GM12865 (cell line): Measurements from ENCODE around the gene OR4X1.
"Not testable (repeated sequence)": the region's sequence is repeated elsewhere in the genome, so short reads cannot be mapped to it uniquely, and the experiment has no call there.

Experiments used
- DNase-seq: peaks from one replicate; pipeline ENCODE4 v3.0.0; 2010; ENCODE audit warnings: low read depth
- H3K4me3 ChIP-seq: 2 replicates; pipeline ENCODE4 v1.5.1; 2011; ENCODE audit warnings: mild to moderate bottlenecking, low read depth, low read length, control low read depth
- TF ChIP-seq, protein P1 (sequence below): IDR thresholded peaks from 2 replicates; pipeline ENCODE4 v1.5.1; 2011; ENCODE audit warnings: low read length, control low read depth, low read depth, inconsistent platforms; ENCODE audit not compliant: insufficient read depth; ENCODE audit errors: missing control alignments

The OR4X1 gene, protein sequence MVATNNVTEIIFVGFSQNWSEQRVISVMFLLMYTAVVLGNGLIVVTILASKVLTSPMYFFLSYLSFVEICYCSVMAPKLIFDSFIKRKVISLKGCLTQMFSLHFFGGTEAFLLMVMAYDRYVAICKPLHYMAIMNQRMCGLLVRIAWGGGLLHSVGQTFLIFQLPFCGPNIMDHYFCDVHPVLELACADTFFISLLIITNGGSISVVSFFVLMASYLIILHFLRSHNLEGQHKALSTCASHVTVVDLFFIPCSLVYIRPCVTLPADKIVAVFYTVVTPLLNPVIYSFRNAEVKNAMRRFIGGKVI

DNA sequence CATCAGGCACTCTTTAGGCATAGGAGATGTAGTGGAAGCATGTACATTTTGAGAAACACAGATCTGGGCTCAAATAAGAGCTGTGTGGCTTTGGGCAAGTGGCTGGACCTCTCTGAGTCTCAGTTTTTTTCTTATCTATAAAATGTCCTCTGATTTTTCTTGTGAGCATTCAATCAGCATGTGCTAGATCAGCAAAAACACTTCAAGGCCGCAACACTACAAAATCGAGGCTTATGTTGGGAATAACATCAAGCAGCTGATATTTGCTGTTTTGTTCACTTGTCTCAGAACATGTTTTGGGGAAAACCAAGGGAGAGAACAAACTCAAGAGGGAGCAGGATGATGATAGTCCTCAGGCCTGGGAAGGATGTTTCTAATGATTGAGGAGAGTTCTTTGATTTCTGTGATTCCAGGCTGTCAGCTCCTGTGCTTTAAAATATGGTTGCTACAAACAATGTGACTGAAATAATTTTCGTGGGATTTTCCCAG is at the start of gene OR4X1:
TSS of gene OR4X1 (plus strand) at position 439 of the 489 bp plus-strand sequence. CDS start at position 439, 0 bp downstream.
- TF ChIP-seq, protein P1, sequence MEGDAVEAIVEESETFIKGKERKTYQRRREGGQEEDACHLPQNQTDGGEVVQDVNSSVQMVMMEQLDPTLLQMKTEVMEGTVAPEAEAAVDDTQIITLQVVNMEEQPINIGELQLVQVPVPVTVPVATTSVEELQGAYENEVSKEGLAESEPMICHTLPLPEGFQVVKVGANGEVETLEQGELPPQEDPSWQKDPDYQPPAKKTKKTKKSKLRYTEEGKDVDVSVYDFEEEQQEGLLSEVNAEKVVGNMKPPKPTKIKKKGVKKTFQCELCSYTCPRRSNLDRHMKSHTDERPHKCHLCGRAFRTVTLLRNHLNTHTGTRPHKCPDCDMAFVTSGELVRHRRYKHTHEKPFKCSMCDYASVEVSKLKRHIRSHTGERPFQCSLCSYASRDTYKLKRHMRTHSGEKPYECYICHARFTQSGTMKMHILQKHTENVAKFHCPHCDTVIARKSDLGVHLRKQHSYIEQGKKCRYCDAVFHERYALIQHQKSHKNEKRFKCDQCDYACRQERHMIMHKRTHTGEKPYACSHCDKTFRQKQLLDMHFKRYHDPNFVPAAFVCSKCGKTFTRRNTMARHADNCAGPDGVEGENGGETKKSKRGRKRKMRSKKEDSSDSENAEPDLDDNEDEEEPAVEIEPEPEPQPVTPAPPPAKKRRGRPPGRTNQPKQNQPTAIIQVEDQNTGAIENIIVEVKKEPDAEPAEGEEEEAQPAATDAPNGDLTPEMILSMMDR = no peak
- no peak within 1 kb of the TSS for H3K4me3 ChIP-seq
- no peak for DNase-seq

DNA sequence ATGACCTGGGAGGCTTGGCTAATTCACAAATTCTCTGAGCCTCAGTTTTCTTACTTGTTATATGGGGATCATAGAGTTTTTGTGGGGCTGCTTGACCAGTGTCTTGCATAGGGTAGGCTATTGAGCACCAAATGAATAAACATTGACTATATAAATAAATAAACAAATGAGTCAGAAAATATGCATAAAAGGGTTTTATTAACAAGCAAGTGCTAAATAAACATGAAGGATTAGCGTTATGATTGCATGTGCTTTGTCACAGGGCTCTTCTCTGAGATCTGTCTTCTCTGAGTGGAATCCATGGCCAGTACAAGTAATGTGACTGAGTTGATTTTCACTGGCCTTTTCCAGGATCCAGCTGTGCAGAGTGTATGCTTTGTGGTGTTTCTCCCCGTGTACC is 47.2 kb upstream of the OR4X1 start, which contains the start of gene OR4B1:
TSS of gene OR4B1 (plus strand) at position 301 of the 400 bp plus-strand sequence. CDS start at position 301, 0 bp downstream.
- DNase-seq = no peak
- TF ChIP-seq, protein P1 = no peak
- no peak within 1 kb of the TSS for H3K4me3 ChIP-seq

DNA sequence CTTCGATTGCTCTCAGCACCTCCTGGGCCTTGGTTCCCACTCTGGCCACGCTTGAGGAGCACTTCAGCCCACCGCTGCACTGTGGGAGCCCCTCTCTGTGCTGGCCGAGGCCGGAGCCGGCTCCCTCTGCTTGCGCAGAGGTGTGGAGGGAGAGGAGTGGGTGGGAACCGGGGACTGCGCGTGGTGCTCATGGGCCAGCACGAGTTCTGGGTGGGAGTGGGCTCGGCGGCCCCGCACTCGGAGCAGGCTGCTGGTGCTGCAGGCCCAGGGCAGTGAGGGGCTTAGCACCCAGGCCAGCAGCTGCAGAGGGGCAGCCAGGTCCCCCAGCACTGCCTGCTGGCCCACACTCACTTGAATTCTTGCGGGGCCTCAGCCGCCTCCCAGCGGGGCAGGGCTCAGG is 34.9 kb upstream of the OR4X1 start:
- DNase-seq = no peak
- TF ChIP-seq, protein P1 = no peak
- H3K4me3 ChIP-seq = no peak overlapping the region

DNA sequence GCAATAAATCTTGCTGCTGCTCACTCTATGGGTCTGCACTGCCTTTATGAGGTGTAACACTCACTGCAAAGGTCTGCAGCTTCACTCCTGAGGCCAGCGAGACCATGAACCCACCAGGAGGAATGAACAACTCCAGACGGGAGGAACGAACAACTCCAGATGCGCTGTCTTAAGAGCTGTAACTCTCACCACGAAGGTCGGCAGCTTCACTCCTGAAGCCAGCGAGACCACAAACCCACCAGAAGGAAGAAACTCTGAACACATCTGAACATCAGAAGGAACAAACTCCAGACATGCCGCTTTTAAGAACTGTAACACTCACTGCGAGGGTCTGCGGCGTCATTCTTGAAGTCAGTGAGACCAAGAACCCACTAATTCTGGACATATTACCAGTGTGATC is 33.6 kb upstream of the OR4X1 start:
- not testable (repeated sequence) for H3K4me3 ChIP-seq

DNA sequence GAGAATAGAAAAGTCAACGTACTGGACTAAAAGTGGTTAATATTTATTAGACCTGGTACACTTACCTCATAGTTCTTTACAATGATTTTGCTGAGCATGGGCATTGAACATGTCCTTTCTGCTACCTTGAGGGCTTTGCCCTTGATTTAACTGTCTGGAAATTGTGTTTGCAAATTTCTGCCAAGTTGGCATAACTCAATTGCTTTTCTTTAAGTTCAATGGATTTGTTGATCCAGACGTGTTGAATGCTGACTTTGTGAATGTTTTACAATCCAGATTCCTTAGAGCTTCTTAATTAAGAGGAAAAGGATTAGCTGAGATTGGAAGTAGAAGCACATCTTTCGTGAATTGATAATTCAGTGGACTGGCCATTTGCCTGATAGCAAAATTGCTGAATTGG is 25.9 kb upstream of the OR4X1 start:
- no peak for DNase-seq
- TF ChIP-seq, protein P1 = no peak

More for the DNA sequence above, 33.6 kb upstream of the OR4X1 start:
- DNase-seq = not testable (repeated sequence)

DNA sequence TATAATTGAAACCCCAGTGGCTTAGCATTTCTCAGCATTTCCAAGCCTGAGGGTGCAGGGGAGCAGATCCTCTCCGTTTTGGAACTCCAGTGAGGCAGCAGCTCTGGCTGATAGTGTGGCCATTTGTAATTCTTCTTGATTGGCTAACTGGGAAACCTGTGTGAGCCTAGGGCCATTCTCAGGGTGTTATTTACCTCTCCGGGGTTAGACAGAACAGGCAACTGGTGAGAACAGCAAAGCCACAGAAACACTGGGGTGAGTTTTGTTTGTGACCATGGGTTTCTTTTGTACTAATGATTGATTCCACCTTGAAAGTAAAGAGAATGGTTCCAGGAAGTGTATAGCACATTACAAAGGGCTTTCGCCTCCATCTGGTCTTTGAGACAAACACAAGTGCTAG is 21.2 kb upstream of the OR4X1 start:
- peak; percentile 15 for DNase-seq
- H3K4me3 ChIP-seq = no peak overlapping the region
- TF ChIP-seq, protein P1 = no peak

More for the DNA sequence above, 25.9 kb upstream of the OR4X1 start:
- no peak overlapping the region for H3K4me3 ChIP-seq

DNA sequence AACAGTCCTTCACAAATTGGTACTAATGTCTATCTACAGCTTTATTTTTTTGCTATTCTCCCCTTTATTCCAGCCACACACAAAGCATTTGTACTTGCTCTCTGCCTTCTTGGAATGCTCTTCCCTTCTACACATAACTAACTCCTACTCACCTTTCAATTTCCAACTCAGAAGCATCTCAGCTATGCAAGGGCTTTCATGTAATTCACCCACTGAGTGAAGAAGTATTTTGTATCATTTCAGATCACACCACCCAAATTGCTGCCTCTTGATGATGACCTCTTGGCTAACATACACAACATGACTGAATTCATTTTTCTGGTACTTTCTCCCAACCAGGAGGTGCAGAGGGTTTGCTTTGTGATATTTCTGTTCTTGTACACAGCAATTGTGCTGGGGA is 18.9 kb upstream of the OR4X1 start, which contains the start of gene OR4X2:
TSS of gene OR4X2 (plus strand) at position 301 of the 400 bp plus-strand sequence. CDS start at position 301, 0 bp downstream.
- no peak within 1 kb of the TSS for H3K4me3 ChIP-seq
- TF ChIP-seq, protein P1 = no peak
- DNase-seq = no peak
